Measurements from ENCODE around the gene HS3ST1.

HS3ST1 gene

GRCh38 chr4:11431111-11431510 lies 2.4 kb upstream of the HS3ST1 start:
- no peak for DNase-seq (ENCODE audit: low read depth)

- no peak for DNase-seq (ENCODE audit: low read depth)
Measured at GRCh38 chr4:11430536-11430935, 1.8 kb upstream of the HS3ST1 start.

GRCh38 chr4:11429699-11430045 lies 978 bp upstream of the HS3ST1 start:
- no peak for DNase-seq (ENCODE audit: low read depth)

- DNase-seq (ENCODE audit: low read depth): no peak
Measured at GRCh38 chr4:11428899-11429698, 405 bp upstream of the HS3ST1 start.

- DNase-seq (ENCODE audit: low read depth): no peak
Measured at GRCh38 chr4:11427121-11427996, 1.3 kb downstream of the HS3ST1 start.

- no peak for DNase-seq (ENCODE audit: low read depth)
Measured at GRCh38 chr4:11426731-11427120, 2.0 kb downstream of the HS3ST1 start.

GRCh38 chr4:11426003-11426402 lies 2.7 kb downstream of the HS3ST1 start:
- no peak for DNase-seq (ENCODE audit: low read depth)

GRCh38 chr4:11424856-11425255 lies 3.8 kb downstream of the HS3ST1 start:
- no peak for DNase-seq (ENCODE audit: low read depth)

- no peak for DNase-seq (ENCODE audit: low read depth)
Measured at GRCh38 chr4:11424000-11424399, 4.7 kb downstream of the HS3ST1 start.

GRCh38 chr4:11423465-11423864 lies 5.2 kb downstream of the HS3ST1 start:
- no peak for DNase-seq (ENCODE audit: low read depth)

- no peak for DNase-seq (ENCODE audit: low read depth)
Measured at GRCh38 chr4:11421116-11421515, 7.6 kb downstream of the HS3ST1 start.

GRCh38 chr4:11420327-11420726 lies 8.4 kb downstream of the HS3ST1 start:
- no peak for DNase-seq (ENCODE audit: low read depth)

GRCh38 chr4:11418610-11419009 lies 10.1 kb downstream of the HS3ST1 start:
- no peak for DNase-seq (ENCODE audit: low read depth)

GRCh38 chr4:11416767-11417113 lies 12.0 kb downstream of the HS3ST1 start:
- DNase-seq (ENCODE audit: low read depth): no peak

- DNase-seq (ENCODE audit: low read depth): no peak
Measured at GRCh38 chr4:11416071-11416766, 12.5 kb downstream of the HS3ST1 start.

- no peak for DNase-seq (ENCODE audit: low read depth)
Measured at GRCh38 chr4:11415409-11416070, 13.2 kb downstream of the HS3ST1 start.

- no peak for DNase-seq (ENCODE audit: low read depth)
Measured at GRCh38 chr4:11412211-11412610, 16.5 kb downstream of the HS3ST1 start.

- no peak for DNase-seq (ENCODE audit: low read depth)
Measured at GRCh38 chr4:11409632-11410031, 19.1 kb downstream of the HS3ST1 start.

- DNase-seq (ENCODE audit: low read depth): no peak
Measured at GRCh38 chr4:11408233-11408967, 20.3 kb downstream of the HS3ST1 start.

- DNase-seq (ENCODE audit: low read depth): no peak
Measured at GRCh38 chr4:11407551-11407950, 21.1 kb downstream of the HS3ST1 start.

GRCh38 chr4:11404431-11404830 lies 24.3 kb downstream of the HS3ST1 start:
- no peak for DNase-seq (ENCODE audit: low read depth)

- no peak for DNase-seq (ENCODE audit: low read depth)
Measured at GRCh38 chr4:11402192-11402591, 26.5 kb downstream of the HS3ST1 start.

Data from non-pigmented ciliary epithelial cell (primary cell).